HG02981 (cell line): Measurements from ENCODE around the gene OPTN.
"Not testable (repeated sequence)": the region's sequence is repeated elsewhere in the genome, so short reads cannot be mapped to it uniquely, and the experiment has no call there.

ENCODE experiments used
- ATAC-seq: cut with Tn5 transposase; IDR thresholded peaks from one replicate; pipeline ENCODE4 v1.9.1; 2021; ENCODE audit warnings: mild to moderate bottlenecking, moderate library complexity; ENCODE audit not compliant: unreplicated experiment

The OPTN gene

GRCh38 chr10:13089345-13089744 is 10.6 kb upstream of the OPTN start:
- no peak for ATAC-seq

DNA sequence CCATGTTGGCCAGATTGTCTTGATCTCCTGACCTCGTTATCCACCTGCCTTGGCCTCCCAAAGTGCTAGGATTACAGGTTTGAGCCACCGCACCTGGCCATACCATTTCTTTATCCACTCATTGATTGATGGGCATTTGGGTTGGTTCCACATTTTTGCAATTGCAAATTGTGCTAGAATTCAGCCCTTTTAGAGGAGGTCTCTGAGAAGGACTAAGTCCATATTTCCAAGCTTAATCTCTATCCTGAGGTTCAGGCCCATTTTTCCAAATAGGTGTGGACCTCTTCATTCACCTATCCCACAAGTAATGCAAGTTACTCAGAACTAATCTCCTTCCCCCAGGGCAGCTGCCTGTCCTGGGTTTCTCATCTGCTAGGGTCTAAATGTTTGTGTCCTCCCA is 9.7 kb upstream of the OPTN start:
- ATAC-seq, result no peak

- no peak for ATAC-seq
Observed at GRCh38 chr10:13091801-13092200, 8.2 kb upstream of the OPTN start.

GRCh38 chr10:13092291-13093102 is 7.5 kb upstream of the OPTN start:
- ATAC-seq, result no peak

DNA sequence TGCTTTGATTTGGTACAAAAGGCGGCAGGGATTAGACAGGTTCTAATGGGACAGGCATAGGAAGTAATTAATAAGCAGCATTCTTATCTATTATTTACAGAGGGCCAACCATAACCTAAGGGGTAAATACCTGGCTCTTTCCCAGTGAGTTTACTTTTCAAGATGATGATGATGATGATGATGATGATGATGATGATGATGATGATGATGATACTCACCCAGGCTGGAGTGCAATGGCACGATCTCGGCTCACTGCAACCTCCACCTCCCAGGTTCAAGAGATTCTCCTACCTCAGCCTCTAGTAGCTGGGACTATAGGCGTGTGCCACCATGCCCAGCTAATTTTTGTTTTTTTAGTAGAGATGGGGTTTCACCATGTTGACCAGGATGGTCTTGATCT is 5.9 kb upstream of the OPTN start:
- ATAC-seq, result not testable (repeated sequence)

DNA sequence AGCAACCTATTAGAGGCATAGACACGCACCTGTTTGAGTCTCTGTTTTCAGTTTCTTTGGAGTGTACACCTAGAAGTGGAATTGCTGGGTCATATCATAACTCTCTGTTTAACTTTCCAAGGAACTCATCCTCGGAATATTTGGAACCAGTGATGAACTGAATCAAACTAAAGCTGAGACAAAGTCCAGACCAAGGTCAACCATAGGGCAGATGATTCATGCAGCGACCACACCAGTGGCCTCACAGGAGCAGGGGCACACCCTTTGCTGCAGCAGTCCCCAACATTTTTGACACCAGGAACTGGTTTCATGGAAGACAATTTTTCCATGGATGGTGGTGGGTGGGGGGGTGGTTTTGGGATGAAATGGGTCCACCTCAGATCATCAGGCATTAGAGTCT is 4.9 kb upstream of the OPTN start:
- no peak for ATAC-seq

- no peak for ATAC-seq
Observed at GRCh38 chr10:13095929-13096328, 4.0 kb upstream of the OPTN start.

DNA sequence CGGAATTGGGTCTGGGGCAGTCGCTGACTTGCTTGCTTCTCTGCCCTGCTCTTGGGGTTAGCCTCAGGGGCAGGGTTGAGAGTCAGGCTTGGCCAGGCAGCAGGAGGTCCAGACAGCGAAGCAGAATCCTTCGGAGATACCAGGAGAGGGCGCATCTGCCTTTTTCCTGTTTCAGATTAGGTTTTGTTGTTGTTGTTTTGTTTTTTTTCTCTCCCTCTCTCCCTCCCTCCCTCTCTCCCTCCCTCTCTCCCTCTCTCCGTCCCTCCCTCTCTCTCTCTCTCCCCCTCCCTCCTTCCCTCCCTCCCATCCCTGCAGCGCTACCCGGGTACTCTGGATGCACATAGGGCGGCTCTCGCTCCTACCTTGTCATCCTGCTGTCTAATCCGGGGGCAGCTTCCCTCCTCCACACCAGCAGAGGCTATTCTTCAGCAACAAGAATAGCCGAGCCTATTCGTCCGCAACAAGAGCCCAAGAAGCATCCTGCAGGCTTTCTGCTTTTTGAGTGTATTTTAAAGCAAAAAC is 758 bp upstream of the OPTN start:
- peak; percentile 24 for ATAC-seq

DNA sequence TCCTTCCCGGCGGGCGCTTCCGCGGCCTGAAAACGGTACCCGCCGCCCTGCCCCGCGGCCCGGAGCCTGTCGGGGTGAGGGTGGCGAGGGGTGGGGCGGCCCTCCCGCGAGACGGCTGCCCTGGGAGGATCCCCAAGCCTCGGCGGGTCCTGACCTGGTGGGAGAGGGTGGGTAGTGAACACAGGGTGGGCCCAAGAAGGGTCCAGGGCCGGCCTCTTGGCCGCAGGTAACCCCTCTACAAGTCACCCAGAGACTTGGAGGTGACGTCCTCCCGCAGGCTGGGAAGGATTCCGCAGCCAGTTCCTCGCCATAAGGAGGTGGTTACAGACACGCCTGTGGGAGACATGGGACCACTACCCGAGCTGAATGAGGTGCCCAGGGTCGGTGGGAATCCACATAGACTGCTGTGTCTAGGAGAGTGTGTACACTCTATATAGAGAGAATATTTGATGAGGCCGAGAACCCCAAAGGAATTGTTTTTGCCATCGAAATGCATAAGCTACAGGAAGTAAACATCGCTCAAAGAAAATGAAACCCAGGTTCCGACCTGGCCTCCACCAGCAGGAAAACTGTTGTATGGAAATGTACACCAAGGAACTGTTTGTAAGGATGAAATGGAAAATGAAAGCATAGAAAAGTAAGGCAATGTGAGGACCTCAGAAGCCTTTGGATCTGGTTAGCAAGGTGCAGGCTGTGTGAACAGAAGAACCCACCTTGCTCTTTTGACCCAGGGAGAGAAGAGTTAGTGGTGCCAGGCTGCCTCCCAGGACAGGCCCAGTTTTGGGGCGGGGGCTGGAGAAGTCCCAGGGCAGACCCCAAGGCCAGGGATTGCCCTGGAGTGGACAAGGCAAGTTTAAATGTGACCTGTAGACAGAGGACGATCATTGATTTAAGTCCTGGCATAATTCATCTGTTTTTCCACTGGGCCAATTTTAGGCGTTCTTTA is 659 bp downstream of the OPTN start:
- peak; percentile 27 for ATAC-seq

- no peak for ATAC-seq
Observed at GRCh38 chr10:13102002-13102794, 2.2 kb downstream of the OPTN start.

- no peak for ATAC-seq
Observed at GRCh38 chr10:13103554-13103953, 3.6 kb downstream of the OPTN start.

GRCh38 chr10:13104697-13105096 is 4.7 kb downstream of the OPTN start:
- no peak for ATAC-seq

- no peak for ATAC-seq
Observed at GRCh38 chr10:13105184-13105583, 5.2 kb downstream of the OPTN start.

DNA sequence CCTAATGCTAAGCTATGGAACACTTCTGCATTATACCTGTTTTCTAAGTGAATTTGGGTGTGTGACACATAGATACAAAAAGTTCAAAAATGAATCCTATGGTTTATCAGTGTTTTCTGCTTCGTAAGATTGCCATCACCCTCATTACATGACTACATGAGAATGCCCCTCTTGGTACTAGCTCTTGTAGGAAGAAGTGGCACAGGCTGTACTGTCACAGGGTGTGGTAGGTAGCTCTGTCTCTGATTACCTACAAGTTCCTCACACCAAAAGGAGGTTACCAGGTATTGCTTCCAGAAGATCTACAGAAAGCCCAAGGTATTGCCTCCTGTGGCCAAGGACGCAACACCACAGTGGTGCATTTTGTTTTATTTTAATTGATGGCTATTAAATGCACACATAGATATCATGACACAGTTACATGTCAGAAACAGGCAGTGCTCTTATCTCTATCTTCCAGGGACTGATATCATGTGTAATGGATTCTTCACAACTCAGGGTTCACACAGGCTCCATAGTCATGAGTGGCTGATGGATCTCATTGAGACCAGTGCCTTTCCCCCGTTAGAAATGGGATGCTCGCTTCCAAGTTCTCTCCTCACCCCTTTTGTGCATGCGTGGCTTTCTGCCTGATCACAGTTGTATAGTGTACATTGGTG is 6.6 kb downstream of the OPTN start:
- ATAC-seq, result no peak

GRCh38 chr10:13110908-13111307 is 10.9 kb downstream of the OPTN start:
- ATAC-seq, result no peak

DNA sequence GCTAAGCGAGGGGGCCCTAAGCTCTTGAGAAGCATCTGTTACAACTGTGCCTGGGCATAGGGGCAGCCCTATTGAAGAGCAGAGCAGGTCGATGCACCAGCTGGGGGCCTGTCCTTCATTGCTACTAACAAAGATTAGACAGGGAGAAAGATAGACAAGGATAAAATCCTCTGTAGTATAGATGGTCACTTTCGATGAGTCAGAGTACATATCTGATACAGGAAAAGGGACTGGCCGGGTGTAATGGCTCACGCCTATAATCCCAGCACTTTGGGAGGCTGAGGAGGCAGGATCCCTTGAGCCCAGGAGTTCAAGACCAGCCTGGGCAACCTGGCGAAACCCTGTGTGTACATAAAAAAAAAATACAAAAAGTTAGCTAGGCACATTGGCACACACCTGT is 13.6 kb downstream of the OPTN start:
- no peak for ATAC-seq

GRCh38 chr10:13115832-13116803 is 16.2 kb downstream of the OPTN start:
- ATAC-seq, result peak; percentile 66

- peak; percentile 53 for ATAC-seq
Observed at GRCh38 chr10:13117841-13118783, 18.1 kb downstream of the OPTN start.
